IPS DF 6.9 (cell line): Measurements from ENCODE around the gene IRAK2.

ENCODE experiments used
- DNase-seq: peaks from one replicate; pipeline ENCODE4 v3.0.0-alpha.2; 2013; ENCODE audit warnings: low read depth, low spot score
- H3K27ac ChIP-seq: one replicate; pipeline ENCODE4 v1.5.1; 2013; ENCODE audit warnings: low read length, control low read depth
- H3K27me3 ChIP-seq: 2 replicates; pipeline ENCODE4 v1.6.1; 2013; ENCODE audit warnings: mild to moderate bottlenecking, low read length; ENCODE audit not compliant: control insufficient read depth, insufficient read depth
- H3K36me3 ChIP-seq: 2 replicates; pipeline ENCODE4 v1.6.1; 2013; ENCODE audit warnings: low read length; ENCODE audit not compliant: control insufficient read depth, insufficient read depth
- H3K4me1 ChIP-seq: 2 replicates; pipeline ENCODE4 v1.6.1; 2013; ENCODE audit warnings: low read length; ENCODE audit not compliant: control insufficient read depth, insufficient read depth
- H3K4me3 ChIP-seq: 2 replicates; pipeline ENCODE4 v1.5.1; 2013; ENCODE audit warnings: mild to moderate bottlenecking, low read length
- H3K9me3 ChIP-seq: 2 replicates; pipeline ENCODE4 v1.6.1; 2013; ENCODE audit warnings: low read length, inconsistent platforms; ENCODE audit not compliant: control insufficient read depth, insufficient read depth
- WGBS: extraction: QIAGEN DNeasy Blood & Tissue Kit; methylation state at CpG from one replicate; pipeline ENCODE4 v1.1.7; 2013; ENCODE audit warnings: mixed read lengths, missing lambda C conversion rate; ENCODE audit not compliant: insufficient read length, insufficient coverage; 5-methylcytosine and 5-hydroxymethylcytosine counted together

The IRAK2 gene

GRCh38 chr3:10198761-10199649 lies 34.3 kb downstream of the IRAK2 start:
- no peak overlapping the region for H3K27ac ChIP-seq
- H3K4me1 ChIP-seq: no peaks in the 10 kb centered on the region
- no peak overlapping the region for H3K4me3 ChIP-seq
- WGBS: no CpG with 5 or more reads among the region's 12 CpGs
- no peaks in the 10 kb centered on the region for H3K9me3 ChIP-seq
- no peaks in the 10 kb centered on the region for H3K27me3 ChIP-seq
- no peak for DNase-seq
- H3K36me3 ChIP-seq: no peaks in the 10 kb centered on the region

GRCh38 chr3:10204921-10205320 lies 40.2 kb downstream of the IRAK2 start:
- WGBS: no CpG with 5 or more reads among the region's 2 CpGs
- no peaks in the 10 kb centered on the region for H3K27me3 ChIP-seq
- H3K4me1 ChIP-seq: no peaks in the 10 kb centered on the region
- no peaks in the 10 kb centered on the region for H3K9me3 ChIP-seq
- H3K27ac ChIP-seq: no peak overlapping the region
- H3K4me3 ChIP-seq: no peak overlapping the region
- H3K36me3 ChIP-seq: no peaks in the 10 kb centered on the region
- no peak for DNase-seq

GRCh38 chr3:10205451-10206165 lies 40.9 kb downstream of the IRAK2 start:
- Histone ChIP-seq H3K36me3 (no peaks in the 10 kb centered on the region), H3K9me3 (no peaks in the 10 kb centered on the region), H3K4me1 (no peaks in the 10 kb centered on the region), H3K27ac (no peak overlapping the region), H3K27me3 (no peaks in the 10 kb centered on the region), H3K4me3 (no peak overlapping the region)
- no peak for DNase-seq
- WGBS: no CpG with 5 or more reads among the region's 7 CpGs

GRCh38 chr3:10206166-10206511 lies 41.4 kb downstream of the IRAK2 start:
- no peak overlapping the region for H3K4me3 ChIP-seq
- DNase-seq: no peak
- H3K27ac ChIP-seq: no peak overlapping the region
- H3K9me3 ChIP-seq: no peaks in the 10 kb centered on the region
- no peaks in the 10 kb centered on the region for H3K27me3 ChIP-seq
- H3K36me3 ChIP-seq: no peaks in the 10 kb centered on the region
- no peaks in the 10 kb centered on the region for H3K4me1 ChIP-seq
- no CpG with 5 or more reads among the region's 5 CpGs for WGBS

- no peaks in the 10 kb centered on the region for H3K27me3 ChIP-seq
- H3K9me3 ChIP-seq: no peaks in the 10 kb centered on the region
- H3K27ac ChIP-seq: no peak overlapping the region
- DNase-seq: no peak
- no peaks in the 10 kb centered on the region for H3K4me1 ChIP-seq
- H3K36me3 ChIP-seq: no peaks in the 10 kb centered on the region
- WGBS: no CpG with 5 or more reads among the region's 9 CpGs
- H3K4me3 ChIP-seq: no peak overlapping the region
Measured at GRCh38 chr3:10213156-10213792, 48.6 kb downstream of the IRAK2 start.

GRCh38 chr3:10215578-10216368 lies 51.1 kb downstream of the IRAK2 start:
- H3K36me3 ChIP-seq: no peaks in the 10 kb centered on the region
- no peaks in the 10 kb centered on the region for H3K4me1 ChIP-seq
- H3K27ac ChIP-seq: no peak overlapping the region
- no peak for DNase-seq
- H3K9me3 ChIP-seq: no peaks in the 10 kb centered on the region
- no peaks in the 10 kb centered on the region for H3K27me3 ChIP-seq
- no CpG with 5 or more reads among the region's 6 CpGs for WGBS
- H3K4me3 ChIP-seq: no peak overlapping the region

GRCh38 chr3:10217359-10217758 lies 52.6 kb downstream of the IRAK2 start:
- no peaks in the 10 kb centered on the region for H3K36me3 ChIP-seq
- H3K4me1 ChIP-seq: no peaks in the 10 kb centered on the region

GRCh38 chr3:10219737-10220136 lies 55.0 kb downstream of the IRAK2 start:
- H3K27me3 ChIP-seq: no peaks in the 10 kb centered on the region
- no peaks in the 10 kb centered on the region for H3K4me1 ChIP-seq
- WGBS: no CpG with 5 or more reads among the region's 9 CpGs
- H3K27ac ChIP-seq: no peak overlapping the region
- H3K9me3 ChIP-seq: no peaks in the 10 kb centered on the region
- no peak overlapping the region for H3K4me3 ChIP-seq
- DNase-seq: no peak
- no peaks in the 10 kb centered on the region for H3K36me3 ChIP-seq

More at GRCh38 chr3:10217359-10217758, 52.6 kb downstream of the IRAK2 start:
- no peaks in the 10 kb centered on the region for H3K9me3 ChIP-seq
- no peaks in the 10 kb centered on the region for H3K27me3 ChIP-seq
- no CpG with 5 or more reads among the region's 3 CpGs for WGBS
- H3K4me3 ChIP-seq: no peak overlapping the region
- H3K27ac ChIP-seq: no peak overlapping the region
- DNase-seq: no peak

GRCh38 chr3:10223676-10224639 lies 59.2 kb downstream of the IRAK2 start:
- Histone ChIP-seq H3K27ac (no peak overlapping the region), H3K36me3 (no peaks in the 10 kb centered on the region), H3K4me3 (no peak overlapping the region), H3K9me3 (no peaks in the 10 kb centered on the region), H3K27me3 (no peaks in the 10 kb centered on the region), H3K4me1 (peaks cover 2% of the 10 kb centered on the region; the same call in 1 of the 2 replicates)
- WGBS: no CpG with 5 or more reads among the region's 10 CpGs
- no peak for DNase-seq
